HG03135 (cell line): Measurements from ENCODE around the gene ANKRD11.
"Not testable (repeated sequence)": the region's sequence is repeated elsewhere in the genome, so short reads cannot be mapped to it uniquely, and the experiment has no call there.

Experiments
- ATAC-seq: cut with Tn5 transposase; IDR thresholded peaks from one replicate; pipeline ENCODE4 v1.9.1; 2021; ENCODE audit warnings: mild to moderate bottlenecking, moderate library complexity; ENCODE audit not compliant: unreplicated experiment

Gene ANKRD11

GRCh38 chr16:89433363-89433984 is 56.9 kb downstream of the ANKRD11 start:
- not testable (repeated sequence) for ATAC-seq

GRCh38 chr16:89431630-89432029 is 58.7 kb downstream of the ANKRD11 start:
- no peak for ATAC-seq

GRCh38 chr16:89431158-89431584 is 59.2 kb downstream of the ANKRD11 start:
- no peak for ATAC-seq

GRCh38 chr16:89430436-89431157 is 59.8 kb downstream of the ANKRD11 start:
- no peak for ATAC-seq

GRCh38 chr16:89428605-89429004 is 61.8 kb downstream of the ANKRD11 start:
- not testable (repeated sequence) for ATAC-seq

- ATAC-seq, result no peak
Measured at GRCh38 chr16:89426736-89427530, 63.4 kb downstream of the ANKRD11 start.

- no peak for ATAC-seq
Measured at GRCh38 chr16:89425523-89425922, 64.8 kb downstream of the ANKRD11 start.

GRCh38 chr16:89423681-89424260 is 66.6 kb downstream of the ANKRD11 start:
- no peak for ATAC-seq

GRCh38 chr16:89422905-89423630 is 67.3 kb downstream of the ANKRD11 start:
- ATAC-seq, result peak; percentile 56

- peak; percentile 56 for ATAC-seq
Measured at GRCh38 chr16:89422527-89422904, 67.8 kb downstream of the ANKRD11 start.

GRCh38 chr16:89421300-89421699 is 69.1 kb downstream of the ANKRD11 start:
- ATAC-seq, result not testable (repeated sequence)

GRCh38 chr16:89420204-89420603 is 70.2 kb downstream of the ANKRD11 start:
- ATAC-seq, result no peak

- no peak for ATAC-seq
Measured at GRCh38 chr16:89418352-89418751, 72.0 kb downstream of the ANKRD11 start.

- no peak for ATAC-seq
Measured at GRCh38 chr16:89417352-89417751, 73.0 kb downstream of the ANKRD11 start.

- no peak for ATAC-seq
Measured at GRCh38 chr16:89413811-89414585, 76.4 kb downstream of the ANKRD11 start.

GRCh38 chr16:89412811-89413210 is 77.5 kb downstream of the ANKRD11 start:
- no peak for ATAC-seq

GRCh38 chr16:89411335-89411850 is 79.0 kb downstream of the ANKRD11 start:
- no peak for ATAC-seq

- ATAC-seq, result no peak
Measured at GRCh38 chr16:89410794-89411309, 79.5 kb downstream of the ANKRD11 start.

GRCh38 chr16:89410322-89410721 is 80.0 kb downstream of the ANKRD11 start:
- ATAC-seq, result no peak
